Measurements from ENCODE around the gene TBX1. TPM values are rescaled to one million over a fixed set of nuclear protein-coding genes. Genes with fewer than 3 reads are reported as not detected.

The TBX1 gene
- total RNA-seq, 1 donor from 2014 or later: 0.56 TPM

- H3K36me3 Mint-ChIP-seq (ENCODE audit: low read depth, unreplicated experiment): no peaks in the 10 kb centered on the region
- H3K4me1 Mint-ChIP-seq (ENCODE audit: unreplicated experiment): peaks cover 3% of the 10 kb centered on the region
- peaks cover 5% of the 10 kb centered on the region for H3K27me3 Mint-ChIP-seq (ENCODE audit: unreplicated experiment)
- H3K27ac Mint-ChIP-seq (ENCODE audit: unreplicated experiment): no peak overlapping the region
- no peak for DNase-seq (ENCODE audit: low spot score)
- H3K9me3 Mint-ChIP-seq (ENCODE audit: unreplicated experiment): no peaks in the 10 kb centered on the region
- TF ChIP-seq, protein P1, sequence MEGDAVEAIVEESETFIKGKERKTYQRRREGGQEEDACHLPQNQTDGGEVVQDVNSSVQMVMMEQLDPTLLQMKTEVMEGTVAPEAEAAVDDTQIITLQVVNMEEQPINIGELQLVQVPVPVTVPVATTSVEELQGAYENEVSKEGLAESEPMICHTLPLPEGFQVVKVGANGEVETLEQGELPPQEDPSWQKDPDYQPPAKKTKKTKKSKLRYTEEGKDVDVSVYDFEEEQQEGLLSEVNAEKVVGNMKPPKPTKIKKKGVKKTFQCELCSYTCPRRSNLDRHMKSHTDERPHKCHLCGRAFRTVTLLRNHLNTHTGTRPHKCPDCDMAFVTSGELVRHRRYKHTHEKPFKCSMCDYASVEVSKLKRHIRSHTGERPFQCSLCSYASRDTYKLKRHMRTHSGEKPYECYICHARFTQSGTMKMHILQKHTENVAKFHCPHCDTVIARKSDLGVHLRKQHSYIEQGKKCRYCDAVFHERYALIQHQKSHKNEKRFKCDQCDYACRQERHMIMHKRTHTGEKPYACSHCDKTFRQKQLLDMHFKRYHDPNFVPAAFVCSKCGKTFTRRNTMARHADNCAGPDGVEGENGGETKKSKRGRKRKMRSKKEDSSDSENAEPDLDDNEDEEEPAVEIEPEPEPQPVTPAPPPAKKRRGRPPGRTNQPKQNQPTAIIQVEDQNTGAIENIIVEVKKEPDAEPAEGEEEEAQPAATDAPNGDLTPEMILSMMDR (IDR thresholded peaks at IDR 0.05; ENCODE audit: unreplicated experiment): no peak
- no peak overlapping the region for H3K4me3 Mint-ChIP-seq (ENCODE audit: unreplicated experiment)
These were observed 45.2 kb downstream of the TBX1 start for GRCh38 chr22:19805821-19806212.

- TF ChIP-seq, protein P1 (IDR thresholded peaks at IDR 0.05; ENCODE audit: unreplicated experiment): no peak
- peaks cover 3% of the 10 kb centered on the region for H3K4me1 Mint-ChIP-seq (ENCODE audit: unreplicated experiment)
- no peaks in the 10 kb centered on the region for H3K9me3 Mint-ChIP-seq (ENCODE audit: unreplicated experiment)
- peaks cover 5% of the 10 kb centered on the region for H3K27me3 Mint-ChIP-seq (ENCODE audit: unreplicated experiment)
- no peaks in the 10 kb centered on the region for H3K36me3 Mint-ChIP-seq (ENCODE audit: low read depth, unreplicated experiment)
- DNase-seq (ENCODE audit: low spot score): no peak
- no peak overlapping the region for H3K27ac Mint-ChIP-seq (ENCODE audit: unreplicated experiment)
- no peak overlapping the region for H3K4me3 Mint-ChIP-seq (ENCODE audit: unreplicated experiment)
These were observed 45.9 kb downstream of the TBX1 start for GRCh38 chr22:19806213-19807160.

GRCh38 chr22:19807161-19807913 lies 46.8 kb downstream of the TBX1 start:
- peaks cover 3% of the 10 kb centered on the region for H3K4me1 Mint-ChIP-seq (ENCODE audit: unreplicated experiment)
- H3K27ac Mint-ChIP-seq (ENCODE audit: unreplicated experiment): no peak overlapping the region
- no peak overlapping the region for H3K4me3 Mint-ChIP-seq (ENCODE audit: unreplicated experiment)
- TF ChIP-seq, protein P1 (IDR thresholded peaks at IDR 0.05; ENCODE audit: unreplicated experiment): no peak
- peaks cover 5% of the 10 kb centered on the region for H3K27me3 Mint-ChIP-seq (ENCODE audit: unreplicated experiment)
- no peaks in the 10 kb centered on the region for H3K36me3 Mint-ChIP-seq (ENCODE audit: low read depth, unreplicated experiment)
- no peak for DNase-seq (ENCODE audit: low spot score)
- H3K9me3 Mint-ChIP-seq (ENCODE audit: unreplicated experiment): no peaks in the 10 kb centered on the region

DNA sequence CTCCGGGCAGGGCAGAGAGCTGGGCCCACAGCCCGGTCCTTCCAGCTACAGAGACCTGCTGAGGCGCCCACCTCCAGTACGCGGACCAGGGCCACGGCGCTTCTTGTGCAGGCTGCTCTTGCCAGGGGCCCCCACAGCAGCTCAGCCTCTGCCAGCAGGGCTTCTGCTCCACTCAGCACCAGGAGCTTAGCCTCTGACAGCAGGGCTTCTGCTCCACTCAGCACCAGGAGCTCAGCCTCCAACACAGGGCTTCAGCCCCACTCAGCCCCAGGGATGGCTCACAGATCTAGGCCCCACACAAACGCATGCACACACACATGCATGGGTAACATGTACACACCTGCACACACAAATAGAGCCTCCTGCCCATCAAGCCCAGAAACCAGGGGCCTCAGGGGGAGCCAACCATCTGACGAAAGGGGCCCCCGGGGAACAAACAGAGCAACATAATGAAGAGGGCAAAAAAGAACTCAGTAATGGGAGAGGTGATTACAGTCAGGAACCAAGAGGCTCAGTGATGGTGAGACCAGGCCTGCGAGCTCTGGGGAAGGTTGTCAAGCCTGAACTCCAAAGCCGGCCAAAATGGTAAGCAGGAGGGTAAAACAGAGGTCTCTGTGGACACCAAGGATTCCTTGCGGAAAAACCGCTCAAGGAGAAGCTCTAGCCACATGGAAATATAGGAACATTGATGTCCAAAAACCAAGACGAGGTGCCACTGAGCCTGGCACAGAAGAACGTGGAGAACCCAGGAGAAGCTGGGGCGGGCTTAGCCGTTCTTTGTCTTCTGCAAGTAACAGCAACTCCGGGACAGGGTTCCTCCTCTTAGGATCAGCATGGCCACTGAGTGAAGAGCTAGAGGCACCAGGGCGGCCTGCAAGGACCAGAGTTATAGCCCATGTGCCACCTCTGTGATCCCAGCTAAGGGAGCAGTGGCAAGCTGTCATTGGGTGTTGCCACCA lies 47.6 kb downstream of the TBX1 start:
- Mint-ChIP-seq H3K27me3 (ENCODE audit: unreplicated experiment) (peaks cover 7% of the 10 kb centered on the region), H3K4me3 (ENCODE audit: unreplicated experiment) (no peak overlapping the region), H3K27ac (ENCODE audit: unreplicated experiment) (no peak overlapping the region), H3K4me1 (ENCODE audit: unreplicated experiment) (peaks cover 3% of the 10 kb centered on the region), H3K36me3 (ENCODE audit: low read depth, unreplicated experiment) (no peaks in the 10 kb centered on the region), H3K9me3 (ENCODE audit: unreplicated experiment) (no peaks in the 10 kb centered on the region)
- TF ChIP-seq, protein P1 (IDR thresholded peaks at IDR 0.05; ENCODE audit: unreplicated experiment): no peak
- no peak for DNase-seq (ENCODE audit: low spot score)

Measured in endothelial cell (in vitro differentiated cells).